HCT116 (cell line): Measurements from ENCODE around the gene CAMKMT. TPM values are rescaled to one million over a fixed set of nuclear protein-coding genes. Genes with fewer than 3 reads are reported as not detected.

Source experiments
- ATAC-seq: fragments of 200-7000 bp; cut with Tn5 transposase; 2 replicates; pipeline ENCODE4 v1.9.1; 2020; ENCODE audit warnings: mild to moderate bottlenecking, moderate library complexity
- BruUV-seq: library from RNA; stranded (reverse); fragments of 400-500 nt; replicated peaks from 2 replicates; lab custom pipeline; 2021; lab: Mats Ljungman, UMichigan
- CTCF ChIA-PET: fragments of 300-600 bp; sonication (Branson Sonifier 250); formaldehyde crosslinking; loops from one replicate; lab custom pipeline; 2021; ENCODE audit warnings: antibody characterized with exemption; lab: Charles Lee
- POLR2A ChIA-PET: fragments of 300-600, 350-600 bp; sonication (Branson Sonifier 250); formaldehyde crosslinking; loops from one replicate; lab custom pipeline; 2021; ENCODE audit warnings: antibody characterized with exemption; lab: Charles Lee
- RAD21 ChIA-PET, 2 experiments: fragments of 300-600 bp; sonication (Branson Sonifier 250); formaldehyde crosslinking; loops; one replicate each; lab custom pipeline; 2023; ENCODE audit warnings: low total read pairs in 2 of 2; ENCODE audit not compliant: uncharacterized antibody in 2 of 2, unreplicated experiment in 2 of 2, low non-redundant PET in 1 of 2; lab: Charles Lee
- DNase-seq: peaks from one replicate; pipeline ENCODE4 v3.0.0-alpha.2; 2010; ENCODE audit warnings: low read depth, low spot score
- H2AFZ ChIP-seq: fragments of 200-600 bp; shearing (Covaris generic), sonication (generic); 2 replicates; pipeline ENCODE4 v1.6.1; 2017; ENCODE audit warnings: low read depth, mixed run types, mixed read lengths, antibody characterized with exemption, low read length; ENCODE audit not compliant: poor library complexity, severe bottlenecking
- H3K27ac ChIP-seq: 2 replicates; pipeline ENCODE4 v1.5.1; 2012; ENCODE audit warnings: low read depth, low read length
- H3K27me3 ChIP-seq: fragments of 200-600 bp; sonication (generic); 2 replicates; pipeline ENCODE4 v1.6.1; 2016; ENCODE audit warnings: mixed run types, low read length, mixed read lengths; ENCODE audit not compliant: insufficient read depth
- H3K36me3 ChIP-seq, 2 experiments: fragments of 200-500 bp in 1 of 2; fragments of 200-600 bp in 1 of 2; sonication (Bioruptor generic) in 1 of 2; sonication (generic) in 1 of 2; 2 replicates each; pipeline versions ENCODE4 v1.5.1 to v1.6.1; 2014 to 2016; ENCODE audit warnings: low read length in 2 of 2, inconsistent platforms in 1 of 2, mixed read lengths in 1 of 2, mixed run types in 1 of 2; ENCODE audit not compliant: insufficient read depth in 2 of 2, control insufficient read depth in 1 of 2
- H3K4me1 ChIP-seq, 2 experiments: fragments of 200-600 bp in 1 of 2; sonication (generic) in 1 of 2; 2 replicates each; pipeline versions ENCODE4 v1.5.1 to v1.6.1; 2012 to 2017; ENCODE audit warnings: low read length in 2 of 2, inconsistent platforms in 1 of 2, mild to moderate bottlenecking in 1 of 2, mixed read lengths in 1 of 2, mixed run types in 1 of 2, moderate library complexity in 1 of 2; ENCODE audit not compliant: insufficient read depth in 2 of 2, control insufficient read depth in 1 of 2
- H3K4me2 ChIP-seq: fragments of 200-600 bp; sonication (generic); 2 replicates; pipeline ENCODE4 v1.6.1; 2017; ENCODE audit warnings: mixed run types, low read length, mixed read lengths
- H3K4me3 ChIP-seq, 2 experiments: fragments of 200-600 bp in 1 of 2; sonication (generic) in 1 of 2; replicated peaks in 1 of 2; 2 replicates each; pipeline ENCODE4 v1.5.1; 2011 to 2016; ENCODE audit warnings: low read length in 2 of 2, control low read depth in 1 of 2, low read depth in 1 of 2, mild to moderate bottlenecking in 1 of 2, mixed read lengths in 1 of 2, mixed run types in 1 of 2
- H3K79me2 ChIP-seq: fragments of 200-600 bp; sonication (generic); 2 replicates; pipeline ENCODE4 v1.6.1; 2017; ENCODE audit warnings: mild to moderate bottlenecking, mixed run types, low read length, moderate library complexity, mixed read lengths; ENCODE audit not compliant: insufficient read depth
- H3K9ac ChIP-seq: fragments of 200-600 bp; sonication (generic); 2 replicates; pipeline ENCODE4 v1.6.1; 2016; ENCODE audit warnings: low read length, mixed read lengths
- H3K9me2 ChIP-seq: fragments of 200-600 bp; sonication (generic), shearing (Covaris generic); 2 replicates; pipeline ENCODE4 v1.6.1; 2017; ENCODE audit warnings: mixed run types, mild to moderate bottlenecking, moderate library complexity; ENCODE audit not compliant: insufficient read depth
- H3K9me3 ChIP-seq, 2 experiments: fragments of 200-500 bp in 1 of 2; fragments of 200-600 bp in 1 of 2; sonication (Bioruptor generic) in 1 of 2; sonication (generic) in 1 of 2; 2 replicates each; pipeline ENCODE4 v1.6.1; 2014 to 2017; ENCODE audit warnings: low read length in 2 of 2, mixed read lengths in 2 of 2, inconsistent platforms in 1 of 2, low read depth in 1 of 2, mild to moderate bottlenecking in 1 of 2, mixed run types in 1 of 2, moderate library complexity in 1 of 2; ENCODE audit not compliant: control insufficient read depth in 1 of 2, insufficient read depth in 1 of 2
- H4K20me1 ChIP-seq: fragments of 200-600 bp; sonication (generic), shearing (Covaris generic); 2 replicates; pipeline ENCODE4 v1.6.1; 2017; ENCODE audit warnings: mixed run types, mild to moderate bottlenecking, moderate library complexity; ENCODE audit not compliant: insufficient read depth
- CBX3 ChIP-seq: IDR thresholded peaks from 2 replicates; pipeline ENCODE4 v1.6.1; 2012; ENCODE audit warnings: low read depth
- CEBPB ChIP-seq: IDR thresholded peaks from 2 replicates; pipeline ENCODE4 v1.6.1; 2012; ENCODE audit warnings: low read depth
- ELF1 ChIP-seq: IDR thresholded peaks from 2 replicates; pipeline ENCODE4 v1.6.1; 2012; ENCODE audit warnings: low read depth, borderline replicate concordance
- EZH2phosphoT487 ChIP-seq: fragments of 200-600 bp; IDR thresholded peaks from 2 replicates; pipeline ENCODE4 v1.6.1; 2018; ENCODE audit warnings: antibody characterized with exemption, borderline replicate concordance
- POLR2AphosphoS5 ChIP-seq: IDR thresholded peaks from 2 replicates; pipeline ENCODE4 v1.6.1; 2011; ENCODE audit warnings: mild to moderate bottlenecking, low read depth, low read length, moderate library complexity
- RAD21 ChIP-seq: IDR thresholded peaks from 2 replicates; pipeline ENCODE4 v1.6.1; 2012; ENCODE audit warnings: low read depth, mild to moderate bottlenecking
- SP1 ChIP-seq: IDR thresholded peaks from 2 replicates; pipeline ENCODE4 v1.6.1; 2012; ENCODE audit warnings: low read depth
- ZBTB33 ChIP-seq: IDR thresholded peaks from 2 replicates; pipeline ENCODE4 v1.6.1; 2011; ENCODE audit warnings: mild to moderate bottlenecking, low read length, moderate library complexity; ENCODE audit not compliant: insufficient replicate concordance; ENCODE audit errors: extremely low read depth
- intact Hi-C: fragments of 100-400 bp; cut with micrococcal nuclease; formaldehyde crosslinking; loops from 2 replicates; pipeline ENCODE4 v1.10.0; 2022
- total RNA-seq: library from RNA; stranded (reverse); gene quantifications from one replicate; pipeline ENCODE4 v1.2.1, GENCODE V29; 2021; ENCODE audit not compliant: unreplicated experiment

The CAMKMT gene
- total RNA-seq, 1 experiment from 2014 or later = 10.6 TPM

DNA sequence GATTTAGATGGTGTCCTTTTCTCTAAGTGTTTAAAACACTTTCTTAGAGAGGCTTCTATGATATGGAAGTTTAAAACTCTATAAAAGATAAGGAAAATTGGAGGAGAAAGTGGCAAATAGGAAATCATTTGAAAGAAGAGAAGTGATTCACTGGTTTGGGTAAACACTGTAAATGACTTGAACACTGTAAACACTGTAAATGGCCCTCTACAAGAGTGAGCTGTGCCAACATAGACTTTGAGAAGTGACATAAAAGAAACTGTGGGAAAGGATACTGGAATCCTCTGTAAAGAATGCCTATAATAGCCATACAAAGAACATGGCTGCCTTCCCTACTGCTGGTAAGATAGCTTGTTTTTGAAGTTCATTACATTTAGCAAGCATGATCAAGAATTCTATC is 368.8 kb downstream of the CAMKMT start:
- no peaks in the 10 kb centered on the region for H3K79me2 ChIP-seq
- intact Hi-C loops = no loop called here
- H3K27ac ChIP-seq = no peak overlapping the region
- CTCF ChIA-PET = no interaction called here
- RAD21 ChIA-PET = no interaction called here
- no peaks in the 10 kb centered on the region for H4K20me1 ChIP-seq
- no peak overlapping the region for H3K9ac ChIP-seq
- no peaks in the 10 kb centered on the region for H3K4me1 ChIP-seq
- ATAC-seq = no peak
- POLR2A ChIA-PET = no interaction called here
- no peak for DNase-seq
- no peaks in the 10 kb centered on the region for H3K36me3 ChIP-seq
- no peak overlapping the region for H3K4me3 ChIP-seq
- no peak for TF ChIP-seq ELF1
- no peak for TF ChIP-seq RAD21
- H3K4me2 ChIP-seq = no peak overlapping the region
- H3K27me3 ChIP-seq = no peaks in the 10 kb centered on the region
- no peaks in the 10 kb centered on the region for H3K9me2 ChIP-seq
- H2AFZ ChIP-seq = no peak overlapping the region
- H3K9me3 ChIP-seq = no peaks in the 10 kb centered on the region
- BruUV-seq = no TSS peak

GRCh38 chr2:44731505-44731904 is 369.8 kb downstream of the CAMKMT start:
- RAD21 ChIA-PET = no interaction called here
- H2AFZ ChIP-seq = no peak overlapping the region
- H3K4me3 ChIP-seq = no peak overlapping the region
- no peaks in the 10 kb centered on the region for H3K4me1 ChIP-seq
- H4K20me1 ChIP-seq = no peaks in the 10 kb centered on the region
- POLR2A ChIA-PET = no interaction called here
- H3K9me3 ChIP-seq = no peaks in the 10 kb centered on the region
- DNase-seq (no peak), ATAC-seq (no peak)
- no TSS peak for BruUV-seq
- no peak overlapping the region for H3K4me2 ChIP-seq
- H3K79me2 ChIP-seq = no peaks in the 10 kb centered on the region
- H3K36me3 ChIP-seq = no peaks in the 10 kb centered on the region
- H3K9me2 ChIP-seq = no peaks in the 10 kb centered on the region
- intact Hi-C loops = no loop called here
- H3K9ac ChIP-seq = no peak overlapping the region
- no peaks in the 10 kb centered on the region for H3K27me3 ChIP-seq
- CTCF ChIA-PET = no interaction called here
- TF ChIP-seq ZBTB33 (no peak), CEBPB (no peak), CBX3 (no peak), EZH2phosphoT487 (no peak), POLR2AphosphoS5 (no peak), SP1 (no peak)
- H3K27ac ChIP-seq = no peak overlapping the region
